Osteoblast (primary cell): Measurements from ENCODE around the gene SLC25A34. TPM values are rescaled to one million over a fixed set of nuclear protein-coding genes. Genes with fewer than 3 reads are reported as not detected.
A peak's percentile ranks its signal among the peaks of the same experiment; 100 is the strongest.

Experiments used
- DNase-seq: peaks from one replicate; pipeline ENCODE4 v3.0.0; 2011; ENCODE audit warnings: low spot score, mixed read lengths; ENCODE audit not compliant: insufficient read length; ENCODE audit errors: missing footprints
- H2AFZ ChIP-seq: 2 replicates; pipeline ENCODE4 v1.6.0; 2011; ENCODE audit warnings: mild to moderate bottlenecking, low read length
- H3K27ac ChIP-seq: 2 replicates; pipeline ENCODE4 v1.5.1; 2011; ENCODE audit warnings: mild to moderate bottlenecking, low read depth, low read length, moderate library complexity
- H3K27me3 ChIP-seq: 2 replicates; pipeline ENCODE4 v1.6.0; 2012; ENCODE audit warnings: mild to moderate bottlenecking, control low read depth, inconsistent platforms, low read length, moderate library complexity; ENCODE audit not compliant: insufficient read depth
- H3K36me3 ChIP-seq: 2 replicates; pipeline ENCODE4 v1.5.1; 2011; ENCODE audit warnings: mild to moderate bottlenecking, low read length, control low read depth, moderate library complexity; ENCODE audit not compliant: insufficient read depth
- H3K4me1 ChIP-seq: 2 replicates; pipeline ENCODE4 v1.5.1; 2011; ENCODE audit warnings: mild to moderate bottlenecking, low read length, control low read depth, moderate library complexity; ENCODE audit not compliant: insufficient read depth
- H3K4me2 ChIP-seq: 2 replicates; pipeline ENCODE4 v1.6.0; 2011; ENCODE audit warnings: mild to moderate bottlenecking, low read length; ENCODE audit not compliant: insufficient read depth
- H3K4me3 ChIP-seq: fragments of 200-600 bp; sonication (generic); 3 replicates; pipeline ENCODE4 v1.5.1; 2012; ENCODE audit warnings: mild to moderate bottlenecking, low read length, inconsistent platforms; ENCODE audit not compliant: insufficient read depth
- H3K79me2 ChIP-seq: 2 replicates; pipeline ENCODE4 v1.6.0; 2012; ENCODE audit warnings: mild to moderate bottlenecking, low read length, control low read depth, inconsistent platforms; ENCODE audit not compliant: insufficient read depth
- H3K9me3 ChIP-seq: 2 replicates; pipeline ENCODE4 v1.5.1; 2011; ENCODE audit warnings: low read depth, low read length, control low read depth
- H4K20me1 ChIP-seq: 2 replicates; pipeline ENCODE4 v1.6.0; 2012; ENCODE audit warnings: mild to moderate bottlenecking, low read length, control low read depth; ENCODE audit not compliant: insufficient read depth
- total RNA-seq: library from RNA; depleted of rRNA; stranded (reverse); fragments of >200 nt; gene quantifications from 2 replicates; pipeline ENCODE4 v1.2.3, GENCODE V29; 2012
- TF ChIP-seq, protein P1 (sequence below): IDR thresholded peaks from 2 replicates; pipeline ENCODE4 v1.5.1; 2011; ENCODE audit warnings: mild to moderate bottlenecking, low read depth, low read length, moderate library complexity; ENCODE audit errors: extremely low read depth

SLC25A34 gene
- total RNA-seq, result 1.4 and 1.5 TPM in 2 replicates

DNA sequence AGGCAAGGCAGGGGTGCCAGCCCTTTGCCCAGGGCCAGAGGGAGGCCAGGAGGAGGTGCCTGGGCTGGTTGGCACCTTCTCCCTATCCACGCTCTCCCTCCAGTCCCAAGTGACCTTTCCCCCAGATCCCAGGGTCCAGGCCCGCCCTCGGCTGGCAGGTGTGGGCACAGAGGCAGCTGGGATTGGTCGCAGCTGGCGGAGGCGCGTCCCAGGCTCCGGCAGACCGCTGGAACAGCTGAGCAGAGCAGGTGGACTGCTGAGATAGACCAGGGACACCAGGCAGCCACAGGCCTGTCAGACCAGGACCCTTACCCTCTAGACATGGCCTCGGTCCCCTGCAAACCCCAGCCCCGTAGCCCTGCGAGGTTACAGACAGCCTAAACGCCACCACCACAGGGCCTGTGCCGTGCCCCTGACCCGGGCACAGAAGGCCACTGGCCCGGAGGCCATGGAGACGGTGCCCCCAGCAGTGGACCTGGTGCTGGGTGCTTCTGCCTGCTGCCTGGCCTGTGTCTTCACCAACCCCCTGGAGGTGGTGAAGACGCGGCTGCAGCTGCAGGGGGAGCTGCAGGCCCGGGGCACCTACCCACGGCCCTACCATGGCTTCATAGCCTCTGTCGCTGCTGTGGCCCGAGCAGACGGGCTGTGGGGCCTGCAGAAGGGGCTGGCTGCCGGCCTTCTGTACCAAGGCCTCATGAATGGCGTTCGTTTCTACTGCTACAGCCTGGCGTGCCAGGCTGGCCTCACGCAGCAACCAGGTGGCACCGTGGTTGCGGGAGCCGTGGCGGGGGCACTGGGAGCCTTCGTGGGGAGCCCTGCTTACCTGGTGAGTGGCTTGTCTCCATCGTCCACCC, at the start of gene SLC25A34:
TSS of gene SLC25A34 (plus strand) at position 221 of the 854 bp plus-strand sequence. CDS start at position 449, 228 bp downstream.
- no peak within 1 kb of the TSS for H2AFZ ChIP-seq
- TF ChIP-seq, protein P1, sequence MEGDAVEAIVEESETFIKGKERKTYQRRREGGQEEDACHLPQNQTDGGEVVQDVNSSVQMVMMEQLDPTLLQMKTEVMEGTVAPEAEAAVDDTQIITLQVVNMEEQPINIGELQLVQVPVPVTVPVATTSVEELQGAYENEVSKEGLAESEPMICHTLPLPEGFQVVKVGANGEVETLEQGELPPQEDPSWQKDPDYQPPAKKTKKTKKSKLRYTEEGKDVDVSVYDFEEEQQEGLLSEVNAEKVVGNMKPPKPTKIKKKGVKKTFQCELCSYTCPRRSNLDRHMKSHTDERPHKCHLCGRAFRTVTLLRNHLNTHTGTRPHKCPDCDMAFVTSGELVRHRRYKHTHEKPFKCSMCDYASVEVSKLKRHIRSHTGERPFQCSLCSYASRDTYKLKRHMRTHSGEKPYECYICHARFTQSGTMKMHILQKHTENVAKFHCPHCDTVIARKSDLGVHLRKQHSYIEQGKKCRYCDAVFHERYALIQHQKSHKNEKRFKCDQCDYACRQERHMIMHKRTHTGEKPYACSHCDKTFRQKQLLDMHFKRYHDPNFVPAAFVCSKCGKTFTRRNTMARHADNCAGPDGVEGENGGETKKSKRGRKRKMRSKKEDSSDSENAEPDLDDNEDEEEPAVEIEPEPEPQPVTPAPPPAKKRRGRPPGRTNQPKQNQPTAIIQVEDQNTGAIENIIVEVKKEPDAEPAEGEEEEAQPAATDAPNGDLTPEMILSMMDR, result no peak
- H4K20me1 ChIP-seq, result no peaks in the 10 kb centered on the region
- H3K27me3 ChIP-seq, result no peaks in the 10 kb centered on the region
- H3K79me2 ChIP-seq, result no peaks in the 10 kb centered on the region
- H3K4me3 ChIP-seq, result no peak within 1 kb of the TSS
- DNase-seq, result no peak
- H3K4me2 ChIP-seq, result no peak within 1 kb of the TSS
- no peaks in the 10 kb centered on the region for H3K4me1 ChIP-seq
- no peak within 1 kb of the TSS for H3K27ac ChIP-seq
- no peaks in the 10 kb centered on the region for H3K9me3 ChIP-seq
- peaks cover 24% of the 10 kb centered on the region for H3K36me3 ChIP-seq

- H2AFZ ChIP-seq, result no peak overlapping the region
- H3K27ac ChIP-seq, result no peak overlapping the region
- no peak for DNase-seq
- H3K79me2 ChIP-seq, result peaks cover 87% of the 10 kb centered on the region
- peaks cover 52% of the 10 kb centered on the region for H4K20me1 ChIP-seq
- no peaks in the 10 kb centered on the region for H3K27me3 ChIP-seq
- H3K9me3 ChIP-seq, result no peaks in the 10 kb centered on the region
- TF ChIP-seq, protein P1, result no peak
- no peak overlapping the region for H3K4me2 ChIP-seq
- H3K4me3 ChIP-seq, result no peak overlapping the region
- peaks cover 6% of the 10 kb centered on the region for H3K36me3 ChIP-seq
- H3K4me1 ChIP-seq, result peaks cover 29% of the 10 kb centered on the region
These were observed 48.6 kb upstream of the SLC25A34 start for GRCh38 chr1:15687446-15687845.

- Histone ChIP-seq H2AFZ (no peak overlapping the region), H3K27me3 (no peaks in the 10 kb centered on the region), H3K4me3 (no peak overlapping the region), H3K79me2 (peaks cover 99% of the 10 kb centered on the region), H3K27ac (no peak overlapping the region), H3K36me3 (peaks cover 9% of the 10 kb centered on the region), H3K9me3 (no peaks in the 10 kb centered on the region), H4K20me1 (peaks cover 63% of the 10 kb centered on the region), H3K4me1 (peaks cover 23% of the 10 kb centered on the region), H3K4me2 (no peak overlapping the region)
- DNase-seq, result no peak
- TF ChIP-seq, protein P1, result no peak
These were observed 45.7 kb upstream of the SLC25A34 start for GRCh38 chr1:15690317-15690716.

DNA sequence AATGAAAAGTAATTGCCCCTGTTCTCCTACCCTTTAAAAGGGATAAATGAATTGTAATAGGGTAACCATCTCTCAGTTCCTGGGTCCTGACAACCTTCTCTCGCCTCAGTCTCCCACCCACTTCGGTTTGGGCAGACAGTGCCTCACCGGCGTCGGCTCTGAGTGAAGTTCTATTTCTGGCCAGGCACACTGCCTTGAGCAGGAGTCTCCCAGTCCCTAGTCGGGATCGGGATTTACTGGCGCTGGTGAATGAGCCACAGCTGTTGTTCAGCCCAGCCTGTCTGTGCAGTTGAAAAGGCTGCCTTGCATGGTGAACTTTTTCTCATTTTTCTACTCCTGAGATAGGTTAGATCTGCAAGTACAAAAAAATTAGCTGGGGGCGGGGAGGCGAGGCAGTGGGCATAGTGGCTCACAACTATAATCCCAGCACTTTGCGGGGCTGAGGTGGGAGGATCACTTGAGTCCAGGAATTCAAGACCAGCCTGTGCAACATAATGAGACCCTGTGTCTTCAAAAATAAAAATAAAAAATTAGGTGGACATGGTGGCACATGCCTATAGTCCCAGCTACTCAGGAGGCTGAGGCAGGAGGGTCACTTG, 44.5 kb upstream of the SLC25A34 start:
- Histone ChIP-seq H3K9me3 (no peaks in the 10 kb centered on the region), H3K36me3 (peaks cover 9% of the 10 kb centered on the region), H3K4me3 (no peak overlapping the region), H3K27me3 (no peaks in the 10 kb centered on the region), H2AFZ (no peak overlapping the region), H3K27ac (no peak overlapping the region), H3K4me1 (peaks cover 14% of the 10 kb centered on the region), H3K4me2 (peak overlapping the region; percentile 0), H3K79me2 (peaks cover 97% of the 10 kb centered on the region), H4K20me1 (peaks cover 55% of the 10 kb centered on the region)
- peak; percentile 94 for DNase-seq
- TF ChIP-seq, protein P1, result no peak
